Measurements from ENCODE around the gene GAL3ST3. TPM values are rescaled to one million over a fixed set of nuclear protein-coding genes. Genes with fewer than 3 reads are reported as not detected.

The GAL3ST3 gene
- total RNA-seq, 2 experiments from 2014 or later = 0.14 to 0.44 TPM

DNA sequence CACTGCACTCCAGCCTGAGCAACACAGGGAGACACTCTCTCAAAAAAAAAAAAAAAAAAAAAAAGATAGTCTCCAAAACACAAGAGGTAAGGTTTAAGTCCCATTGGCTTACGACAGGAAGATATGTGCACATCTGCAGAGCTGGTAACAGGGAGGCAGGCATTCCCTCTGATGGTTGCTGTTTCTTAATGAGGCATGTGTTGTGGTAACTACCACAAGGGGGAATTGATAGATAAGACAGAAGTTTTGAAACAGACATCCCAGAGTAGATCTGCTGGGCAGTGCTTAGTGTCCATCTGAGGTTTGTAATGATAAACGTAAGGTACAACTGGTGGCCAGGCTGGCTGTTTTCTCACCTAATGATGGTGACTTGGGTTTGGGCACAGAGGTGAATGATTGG is 51.7 kb downstream of the GAL3ST3 start:
- DNase-seq = no peak
- H3K4me1 Mint-ChIP-seq = peaks cover 25% of the 10 kb centered on the region
- peaks cover 30% of the 10 kb centered on the region for H3K36me3 Mint-ChIP-seq
- H3K4me3 Mint-ChIP-seq = no peak overlapping the region
- no peak overlapping the region for H3K27ac Mint-ChIP-seq
- no peak for ATAC-seq (ENCODE audit: low read depth)
- no peaks in the 10 kb centered on the region for H3K27me3 Mint-ChIP-seq
- POLR2A ChIA-PET = interaction anchor here (0.6 to 0.7 kb wide), 2 partner anchors 60 to 144 kb away, joined by 3 to 4 read pairs; no protein-coding TSS in a partner anchor
- H3K9me3 Mint-ChIP-seq = no peaks in the 10 kb centered on the region

DNA sequence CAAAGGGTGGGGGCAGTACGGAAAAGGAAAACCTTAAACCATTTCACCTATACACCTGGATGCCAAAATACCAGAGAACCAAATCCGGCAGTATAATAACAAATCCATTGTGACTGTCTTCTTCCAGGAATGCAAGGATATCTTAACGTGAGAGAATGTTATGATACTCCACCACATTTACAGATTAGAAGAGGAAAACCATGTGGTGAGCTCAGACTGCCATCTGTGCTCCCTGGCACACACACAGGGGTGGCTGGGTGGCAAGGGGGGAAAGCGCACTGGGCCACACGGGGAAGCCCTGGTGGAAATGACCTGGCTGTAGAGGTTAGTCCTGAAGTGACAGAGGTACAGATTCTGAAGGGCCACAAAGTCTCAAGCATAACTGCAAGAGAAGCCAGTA is 56.9 kb downstream of the GAL3ST3 start:
- DNase-seq = no peak
- no peak for ATAC-seq (ENCODE audit: low read depth)
- POLR2A ChIA-PET = no interaction called here
- Mint-ChIP-seq H3K4me1 (peaks cover 7% of the 10 kb centered on the region), H3K9me3 (no peaks in the 10 kb centered on the region), H3K36me3 (peaks cover 12% of the 10 kb centered on the region), H3K27ac (peak overlapping the region; percentile 14), H3K4me3 (no peak overlapping the region), H3K27me3 (no peaks in the 10 kb centered on the region)

Other genes starting within 250 kb of the GAL3ST3 start
- 1 to 10 TPM; 2.6 to 3.6 TPM for gene SNX32, start 215.2 kb downstream of the GAL3ST3 start, total RNA-seq
- gene CFL1, start 191.0 kb downstream of the GAL3ST3 start, total RNA-seq = 1,000 to 10,000 TPM; 1,357 to 1,424 TPM
- 100 to 1,000 TPM; 102 to 110 TPM for gene MUS81, start 188.7 kb downstream of the GAL3ST3 start, total RNA-seq
- gene EFEMP2, start 176.4 kb downstream of the GAL3ST3 start, total RNA-seq = 10 to 100 TPM; 15.3 to 20.0 TPM
- 100 to 1,000 TPM; 161 to 175 TPM for gene CTSW, start 169.3 kb downstream of the GAL3ST3 start, total RNA-seq
- gene FIBP, start 160.7 kb downstream of the GAL3ST3 start, total RNA-seq = 10 to 100 TPM; 78.2 to 82.9 TPM
- gene CCDC85B, start 158.5 kb downstream of the GAL3ST3 start, total RNA-seq = 10 to 100 TPM; 59.8 to 66.3 TPM
- 1 to 10 TPM; 1.9 to 2.0 TPM for gene FOSL1, start 148.8 kb downstream of the GAL3ST3 start, total RNA-seq
- 10 to 100 TPM; 39.8 to 42.8 TPM for gene C11orf68, start 130.1 kb downstream of the GAL3ST3 start, total RNA-seq
- 100 to 1,000 TPM; 225 to 259 TPM for gene DRAP1, start 129.7 kb downstream of the GAL3ST3 start, total RNA-seq
- not detected for gene TSGA10IP, start 103.7 kb downstream of the GAL3ST3 start, total RNA-seq
- 10 to 100 TPM; 79.3 to 83.5 TPM for gene SART1, start 87.4 kb downstream of the GAL3ST3 start, total RNA-seq
- gene EIF1AD, start 47.0 kb downstream of the GAL3ST3 start, total RNA-seq = 10 to 100 TPM; 53.4 to 57.5 TPM
- gene BANF1, start 46.7 kb downstream of the GAL3ST3 start, total RNA-seq = 100 to 1,000 TPM; 183 to 187 TPM
- gene CST6, start 37.2 kb downstream of the GAL3ST3 start, total RNA-seq = not detected
- gene CATSPER1, start 22.7 kb downstream of the GAL3ST3 start, total RNA-seq = not detected
- gene SF3B2, start 3.2 kb upstream of the GAL3ST3 start, total RNA-seq = 100 to 1,000 TPM; 231 to 246 TPM
- 100 to 1,000 TPM; 138 to 162 TPM for gene PACS1, start 21.1 kb upstream of the GAL3ST3 start, total RNA-seq
- gene KLC2, start 208.5 kb upstream of the GAL3ST3 start, total RNA-seq = 10 to 100 TPM; 39.3 to 41.9 TPM
- 100 to 1,000 TPM; 136 to 145 TPM for gene RAB1B, start 219.5 kb upstream of the GAL3ST3 start, total RNA-seq
- gene CNIH2, start 229.0 kb upstream of the GAL3ST3 start, total RNA-seq = 1 to 10 TPM; 2.1 to 2.7 TPM
- 10 to 100 TPM; 44.5 to 45.5 TPM for gene YIF1A, start 240.0 kb upstream of the GAL3ST3 start, total RNA-seq
- gene TMEM151A, start 242.7 kb upstream of the GAL3ST3 start, total RNA-seq = not detected

Measured in activated naive CD8-positive, alpha-beta T cell treated with anti-CD3 and anti-CD28 coated beads, Interleukin-2, amount 10 ng/mL, durations not matched to agents 7 days and 5 days (primary cell).